NCI-H1105 treated with DMSO at 0.1 percent for 48 hours (cell line): Measurements from ENCODE around the gene C11orf98.
"Not testable (repeated sequence)": the region's sequence is repeated elsewhere in the genome, so short reads cannot be mapped to it uniquely, and the experiment has no call there.

Experiments used
- DNase-seq: peaks from one replicate; lab custom pipeline; 2025; lab: John Stamatoyannopoulos, UW

The C11orf98 gene

DNA sequence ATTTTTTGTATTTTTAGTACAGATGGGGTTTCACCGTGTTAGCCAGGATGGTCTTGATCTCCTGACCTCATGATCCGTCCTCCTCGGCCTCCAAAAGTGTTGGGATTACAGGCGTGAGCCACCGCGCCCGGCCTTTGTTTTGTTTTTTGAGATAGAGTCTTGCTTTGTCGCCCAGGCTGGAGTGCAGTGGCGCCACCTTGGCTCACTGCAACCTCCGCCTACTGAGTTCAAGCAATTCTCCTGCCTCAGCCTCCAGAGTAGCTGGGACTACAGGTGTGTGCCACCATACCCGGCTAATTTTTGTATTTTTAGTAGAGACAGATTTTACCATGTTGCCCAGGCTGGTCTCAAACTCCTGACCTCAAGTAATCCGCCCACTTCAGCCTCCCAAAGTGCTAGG lies 14.7 kb downstream of the C11orf98 start:
- DNase-seq = not testable (repeated sequence)

DNA sequence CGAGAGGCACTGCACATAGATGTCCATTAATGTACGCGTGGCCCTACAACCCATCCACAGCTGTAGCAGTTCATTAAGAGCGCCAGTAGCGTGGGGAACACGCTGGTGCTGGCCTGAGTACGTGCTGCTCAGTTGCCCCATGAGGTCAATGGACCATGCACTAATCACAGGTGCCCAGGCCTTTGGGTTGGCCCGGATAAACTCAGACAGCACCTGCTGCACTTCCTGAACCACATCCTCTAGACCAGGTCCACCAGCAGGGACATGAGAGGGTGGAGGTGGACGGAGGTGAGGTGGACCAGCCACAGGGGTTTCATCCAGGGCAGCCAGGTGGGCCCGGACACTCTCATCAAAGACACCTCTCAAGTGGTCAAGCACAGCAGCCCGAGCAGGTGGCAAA lies 15.5 kb downstream of the C11orf98 start:
- no peak for DNase-seq

DNA sequence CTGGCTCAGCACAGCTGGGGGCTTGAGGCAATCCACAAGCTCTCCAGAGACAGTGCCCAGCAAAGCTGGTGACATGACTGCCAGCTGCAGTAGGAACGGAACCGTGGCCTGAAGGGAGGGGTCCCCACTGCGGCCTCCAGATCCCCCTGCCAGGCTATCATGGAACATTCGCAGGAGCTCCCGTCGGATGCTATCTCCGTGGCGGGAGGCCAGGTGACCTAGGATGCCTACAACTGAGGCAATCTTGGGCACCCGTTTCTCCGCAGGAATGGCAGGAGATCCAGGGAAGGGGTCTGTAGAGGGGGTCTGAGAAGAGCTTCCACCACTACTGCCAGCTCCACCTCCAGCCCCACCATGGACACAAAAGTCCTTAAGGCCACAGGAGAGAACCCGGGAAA lies 16.0 kb downstream of the C11orf98 start:
- DNase-seq = no peak

DNA sequence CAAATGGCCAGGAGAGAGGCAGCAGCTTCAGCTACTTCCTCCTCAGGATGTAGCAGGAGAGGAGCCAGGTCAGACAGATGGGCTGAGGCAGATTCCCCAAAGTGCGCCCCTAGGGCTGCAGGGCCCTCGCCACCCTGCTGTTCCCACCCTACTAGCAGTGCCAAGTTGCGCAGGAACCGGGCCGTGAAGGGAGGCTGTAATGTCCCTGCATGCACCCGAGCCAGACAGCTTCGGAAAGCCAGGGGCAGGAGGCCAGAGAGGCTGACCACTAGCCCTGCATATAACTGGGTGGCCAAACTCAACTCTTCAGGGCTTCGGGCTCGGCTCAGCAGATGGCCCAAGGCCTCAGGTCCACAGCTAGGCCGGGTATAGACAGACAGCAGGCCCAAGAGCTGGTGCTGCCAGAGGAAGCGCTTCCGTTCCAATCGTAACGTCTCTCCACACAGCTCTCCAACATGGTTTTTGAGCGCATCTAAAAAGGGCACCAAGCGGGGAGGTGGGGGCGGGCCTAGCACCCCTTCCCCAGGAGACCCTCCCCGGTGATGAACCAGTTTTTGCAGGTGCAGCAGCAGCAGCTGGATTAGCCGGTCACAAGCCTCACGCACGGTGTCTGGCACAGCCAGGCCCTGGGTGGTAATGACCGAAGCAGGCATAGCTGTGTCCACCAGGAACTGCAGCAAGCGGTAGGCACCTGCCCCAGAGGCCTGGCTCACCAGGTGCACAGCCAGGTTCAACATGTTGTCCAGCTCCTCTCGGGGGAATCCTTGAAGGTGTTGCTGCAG lies 16.6 kb downstream of the C11orf98 start:
- DNase-seq = no peak

DNA sequence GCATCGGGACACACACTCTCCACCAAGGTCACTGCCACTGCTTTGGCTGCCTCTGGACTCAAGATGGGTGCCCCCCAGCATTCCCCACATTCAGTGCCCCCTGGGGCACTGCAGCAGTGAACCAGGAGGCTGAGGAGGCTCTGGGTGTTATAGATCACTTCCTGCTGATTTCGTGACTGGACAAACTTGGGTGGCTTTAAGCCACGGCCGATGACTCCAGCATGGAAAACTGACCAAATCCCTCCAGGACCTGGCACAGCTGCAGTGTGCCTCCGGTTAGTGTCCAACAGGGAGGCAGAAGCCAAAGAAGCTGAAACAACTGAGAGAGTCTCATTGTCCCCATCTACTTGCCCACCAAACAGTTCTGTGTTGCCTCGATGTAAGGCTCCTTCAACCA lies 17.4 kb downstream of the C11orf98 start:
- DNase-seq = no peak

DNA sequence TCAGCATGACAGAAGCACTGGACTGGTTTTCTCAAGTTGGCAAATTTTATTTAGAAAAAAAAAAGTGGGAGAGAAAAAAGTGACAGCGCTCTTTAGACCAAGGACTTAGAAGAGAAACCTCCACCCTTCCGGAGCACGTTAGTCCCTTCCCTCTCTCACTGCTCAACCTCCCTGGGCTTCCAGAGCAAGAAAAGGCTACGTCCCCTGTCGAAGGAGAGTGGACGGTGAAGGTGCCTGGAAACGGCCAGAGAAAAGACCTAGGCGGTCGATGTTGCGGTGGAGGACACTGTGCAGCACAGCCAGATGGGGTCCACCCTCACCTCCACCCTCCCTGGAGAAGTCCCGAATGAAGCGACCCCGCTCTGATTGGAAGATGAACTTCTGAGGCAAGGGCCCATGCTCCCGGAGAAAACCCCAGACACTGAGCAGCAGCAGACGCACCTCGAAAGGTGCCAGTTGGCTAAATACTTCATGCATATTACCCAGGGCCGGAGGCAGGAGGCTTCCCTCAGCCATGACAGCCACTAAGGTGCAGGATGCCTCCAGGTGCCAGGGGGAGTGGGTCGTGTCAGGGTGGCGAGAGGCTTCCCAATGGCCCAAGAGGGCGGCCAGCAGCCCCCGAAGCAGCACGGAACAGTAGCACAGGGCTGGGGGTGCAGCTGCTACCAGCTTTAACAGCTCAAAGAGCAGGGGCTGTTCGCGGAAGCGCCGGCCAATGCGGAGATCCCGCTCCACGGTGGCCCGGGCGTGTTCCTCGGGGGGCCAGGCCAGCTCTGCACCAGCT lies 18.0 kb downstream of the C11orf98 start:
- DNase-seq = no peak

- peak; percentile 97 for DNase-seq
These were observed 18.8 kb downstream of the C11orf98 start, which contains the start of gene GANAB for GRCh38 chr11:62645946-62646824. Gene GANAB, minus strand, starts transcription at chr11:62646613. Its CDS starts 14 bp downstream, at chr11:62646599.

DNA sequence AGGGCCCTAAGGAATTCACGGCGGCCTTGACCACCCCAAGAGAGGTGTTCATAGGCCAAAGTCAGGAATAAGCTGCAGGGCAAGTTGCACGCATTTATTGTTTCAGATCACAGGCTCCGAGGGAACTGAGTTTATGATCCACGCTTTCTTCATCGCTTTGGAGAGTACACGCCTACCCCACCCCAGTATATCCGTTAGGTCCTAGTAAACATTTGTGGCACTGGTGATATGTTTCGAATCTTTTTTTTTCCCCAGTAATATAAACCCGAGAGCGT lies 19.4 kb downstream of the C11orf98 start:
- DNase-seq = no peak

DNA sequence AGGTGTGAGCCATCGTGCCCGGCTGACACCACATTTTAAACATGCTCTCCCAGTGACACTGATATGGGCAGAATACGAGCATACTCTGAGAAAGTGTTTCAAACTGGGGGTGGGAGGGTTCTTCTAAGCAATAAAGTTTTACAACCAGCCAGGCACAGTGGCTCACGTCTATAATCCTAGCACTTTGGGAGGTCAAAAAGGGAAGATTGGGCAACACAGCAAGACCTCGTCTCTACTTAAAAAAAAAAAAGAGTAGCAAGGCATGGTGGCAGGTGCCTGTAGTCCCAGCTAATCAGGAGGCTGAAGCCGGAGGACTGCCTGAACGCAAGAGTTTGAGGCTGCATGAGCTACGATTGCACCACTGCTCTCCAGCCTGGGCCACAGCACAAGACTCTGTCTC lies 20.8 kb downstream of the C11orf98 start:
- DNase-seq = no peak

DNA sequence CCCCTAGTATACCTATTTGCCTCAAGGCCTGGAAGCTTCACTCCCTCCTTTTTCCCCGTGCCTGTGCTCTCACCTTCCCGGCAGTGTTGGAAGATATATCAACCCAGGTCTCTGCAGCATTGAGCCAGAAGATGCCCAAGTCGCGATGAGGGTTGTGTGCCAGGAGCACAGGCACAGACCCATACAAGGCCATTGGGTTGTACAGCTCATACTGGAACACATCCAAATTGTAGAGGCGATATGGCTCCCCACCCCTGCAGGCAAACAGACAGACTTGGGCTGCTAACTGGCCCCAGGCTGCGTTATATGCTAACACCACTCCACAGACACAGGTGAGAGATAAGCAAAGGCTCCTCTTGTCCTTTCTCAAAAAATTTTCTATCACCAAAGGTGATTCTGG lies 32.5 kb downstream of the C11orf98 start:
- no peak for DNase-seq

GRCh38 chr11:62627713-62628112 lies 37.3 kb downstream of the C11orf98 start:
- DNase-seq = no peak

DNA sequence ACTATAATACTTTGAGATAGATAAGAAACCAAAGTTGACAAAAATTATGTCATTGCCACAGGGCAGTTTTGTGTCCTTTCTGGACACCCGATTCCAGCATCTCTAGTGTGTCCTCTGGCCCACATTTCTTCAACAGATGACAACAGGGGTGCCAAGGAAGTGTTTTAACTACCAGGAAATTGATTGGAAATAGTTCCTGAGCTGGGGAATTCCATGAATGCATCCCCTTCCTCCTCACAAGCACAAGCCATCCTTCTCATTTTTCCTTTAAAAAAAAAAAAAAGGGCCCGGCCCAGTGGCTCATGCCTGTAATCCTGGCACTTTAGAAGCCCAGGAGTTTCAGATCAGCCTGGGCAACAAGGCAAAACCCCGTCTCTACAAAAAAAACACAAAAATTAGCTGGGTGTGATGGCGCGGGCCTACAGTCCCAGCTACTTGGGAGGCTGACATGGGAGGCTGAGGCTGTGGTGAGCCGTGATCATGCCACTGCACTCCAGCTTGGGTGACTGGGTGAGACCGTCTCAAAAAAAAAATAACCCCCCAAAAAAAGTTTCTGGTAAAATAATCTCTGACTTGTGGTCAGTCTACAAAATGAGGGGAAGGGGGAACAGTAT lies 42.4 kb downstream of the C11orf98 start:
- no peak for DNase-seq

- DNase-seq = peak; percentile 98
These were observed 43.2 kb downstream of the C11orf98 start, which contains the start of gene B3GAT3 for GRCh38 chr11:62621567-62622470. Gene B3GAT3, minus strand, starts transcription at chr11:62621986. Its CDS starts 39 bp downstream, at chr11:62621947.

GRCh38 chr11:62621027-62621566 lies 43.9 kb downstream of the C11orf98 start:
- no peak for DNase-seq

DNA sequence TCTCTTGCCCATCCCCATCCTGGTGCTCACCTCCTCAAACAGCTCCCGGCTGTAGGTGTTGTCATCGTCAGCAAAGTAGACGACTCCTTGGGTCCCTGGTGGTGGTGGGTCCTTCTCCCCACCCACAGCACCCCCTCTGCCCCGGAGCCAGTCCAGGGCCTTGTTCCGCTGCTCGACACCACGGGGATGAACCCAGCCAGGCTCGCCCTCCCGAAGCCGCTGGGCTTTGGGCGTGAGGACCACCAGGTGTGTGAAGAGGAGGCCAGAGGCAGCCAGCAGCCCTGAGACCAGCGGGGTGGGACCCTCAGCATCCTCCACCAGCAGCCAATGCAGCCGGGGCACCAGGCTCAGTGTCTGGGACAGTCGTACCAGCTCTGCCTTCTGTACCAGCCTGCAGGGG lies 48.1 kb downstream of the C11orf98 start:
- DNase-seq = not testable (repeated sequence)

GRCh38 chr11:62615521-62615920 lies 49.5 kb downstream of the C11orf98 start:
- no peak for DNase-seq

DNA sequence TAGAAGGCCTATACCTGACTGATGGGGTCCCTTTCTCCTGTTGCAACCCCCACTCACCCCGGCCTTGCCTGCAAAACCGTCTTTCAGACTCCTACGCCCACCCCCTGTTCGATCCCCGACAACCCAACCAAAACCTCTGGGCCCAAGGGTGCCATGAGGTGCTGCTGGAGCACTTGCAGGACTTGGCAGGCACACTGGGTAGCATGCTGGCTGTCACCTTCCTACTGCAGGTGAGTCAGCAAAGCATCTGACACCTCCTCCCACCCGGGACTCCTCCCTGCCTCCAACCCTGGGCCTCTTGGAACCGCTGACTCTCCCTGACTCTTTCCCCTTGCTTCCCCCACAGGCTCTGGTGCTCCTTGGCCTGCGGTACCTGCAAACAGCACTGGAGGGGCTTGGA lies 50.7 kb downstream of the C11orf98 start:
- no peak for DNase-seq

- DNase-seq = no peak
These were observed 51.7 kb downstream of the C11orf98 start for GRCh38 chr11:62613291-62613778.
